SU-DHL-6 (cell line): ENCODE data around the gene CHRNB4.

Experiments
- H2AFZ ChIP-seq: fragments of 200-600 bp; sonication (generic); 2 replicates; pipeline ENCODE4 v1.6.1; 2014; ENCODE audit warnings: low read depth, mild to moderate bottlenecking, moderate library complexity, mixed read lengths, antibody characterized with exemption, low read length; ENCODE audit not compliant: severe bottlenecking
- H3F3A ChIP-seq: fragments of 200-600 bp; shearing (Covaris generic); 2 replicates; pipeline ENCODE4 v1.6.0; 2016; ENCODE audit warnings: antibody characterized with exemption, mild to moderate bottlenecking; ENCODE audit not compliant: insufficient read depth
- H3K27ac ChIP-seq: fragments of 200-600 bp; sonication (generic); 2 replicates; pipeline ENCODE4 v1.5.1; 2016; ENCODE audit warnings: low read depth, mild to moderate bottlenecking, low read length, moderate library complexity, mixed read lengths
- H3K27me3 ChIP-seq: fragments of 200-600 bp; sonication (generic), shearing (Covaris generic); 2 replicates; pipeline ENCODE4 v1.6.0; 2014; ENCODE audit warnings: mild to moderate bottlenecking, low read length
- H3K36me3 ChIP-seq: fragments of 200-600 bp; sonication (generic); 2 replicates; pipeline ENCODE4 v1.6.1; 2014; ENCODE audit warnings: mild to moderate bottlenecking, low read length, mixed read lengths
- H3K4me2 ChIP-seq: fragments of 300-600, 200-600 bp; shearing (Covaris generic), sonication (generic); 2 replicates; pipeline ENCODE4 v1.6.0; 2014; ENCODE audit warnings: low read length, low read depth, mild to moderate bottlenecking; ENCODE audit not compliant: poor library complexity, severe bottlenecking
- H3K4me3 ChIP-seq: fragments of 200-600 bp; sonication (generic); 2 replicates; pipeline ENCODE4 v1.5.1; 2014; ENCODE audit warnings: antibody characterized with exemption, low read length, mild to moderate bottlenecking, mixed read lengths; ENCODE audit not compliant: insufficient read depth, poor library complexity, severe bottlenecking
- H3K79me2 ChIP-seq: fragments of 200-600 bp; sonication (generic); 2 replicates; pipeline ENCODE4 v1.6.1; 2014; ENCODE audit warnings: mild to moderate bottlenecking, low read length, moderate library complexity; ENCODE audit not compliant: insufficient read depth
- H3K9ac ChIP-seq: fragments of 200-600 bp; sonication (generic); 2 replicates; pipeline ENCODE4 v1.7.0; 2014; ENCODE audit warnings: mild to moderate bottlenecking, low read length
- H3K9me2 ChIP-seq: fragments of 200-600 bp; sonication (generic); replicated peaks from 2 replicates; pipeline ENCODE4 v1.6.1; 2014; ENCODE audit warnings: low read length; ENCODE audit not compliant: insufficient read depth
- H3K9me3 ChIP-seq: fragments of 200-600 bp; sonication (generic); 2 replicates; pipeline ENCODE4 v1.6.1; 2014; ENCODE audit warnings: low read length, mixed read lengths; ENCODE audit not compliant: insufficient read depth
- H4K20me1 ChIP-seq: fragments of 200-600 bp; sonication (generic); 2 replicates; pipeline ENCODE4 v1.6.1; 2014; ENCODE audit warnings: low read depth, mild to moderate bottlenecking, antibody characterized with exemption, low read length, moderate library complexity, mixed read lengths
- CTCF ChIP-seq: fragments of 200-600 bp; sonication (generic); IDR thresholded peaks from one replicate; pipeline ENCODE4 v1.5.1; 2017; ENCODE audit warnings: antibody characterized with exemption, mild to moderate bottlenecking, low read length, moderate library complexity; ENCODE audit not compliant: insufficient read depth, poor library complexity, severe bottlenecking
- EZH2phosphoT487 ChIP-seq: fragments of 200-600 bp; sonication (generic), shearing (Covaris generic); conservative IDR thresholded peaks from 2 replicates; pipeline ENCODE4 v1.6.1; 2018; ENCODE audit warnings: mild to moderate bottlenecking, antibody characterized with exemption, low read length, moderate library complexity, mixed read lengths

CHRNB4 gene

DNA sequence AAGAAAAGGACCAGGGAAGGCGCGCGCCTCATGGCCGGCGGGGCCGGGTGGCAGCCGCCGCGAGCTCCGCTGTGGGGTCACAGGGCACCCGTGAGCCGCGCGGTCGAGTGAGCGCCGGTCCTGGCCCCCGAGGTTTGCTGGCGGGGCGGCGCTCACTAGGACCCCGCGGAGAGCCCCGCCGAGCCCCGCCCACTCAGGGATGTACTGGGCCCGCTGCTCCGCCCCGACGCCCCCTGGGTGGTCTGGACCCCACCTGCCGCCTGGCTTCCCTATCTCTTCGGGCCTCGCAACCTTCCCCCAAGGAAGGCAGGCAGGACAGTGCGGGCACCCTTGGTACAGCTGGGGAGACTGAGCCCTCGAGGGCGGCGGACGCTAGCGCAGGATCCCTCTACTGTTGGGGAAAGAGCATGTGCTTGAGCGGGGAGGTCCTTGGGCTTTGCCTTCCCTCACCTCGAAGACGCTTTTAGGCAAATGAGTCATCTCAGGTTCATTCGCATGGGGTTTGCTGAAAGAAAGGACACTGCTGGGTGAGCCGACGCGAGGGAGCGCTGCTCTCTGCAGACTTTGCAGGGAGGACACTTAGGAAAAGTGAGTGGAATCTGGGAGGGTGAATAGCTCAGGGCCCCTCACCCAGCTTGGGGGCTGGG is at the start of gene CHRNB4:
CHRNB4 (minus strand) TSS at position 109 of the 647 bp plus-strand sequence; CDS start at position 32, 77 bp downstream.
- H3K4me3 ChIP-seq: no peak within 1 kb of the TSS
- no peaks in the 10 kb centered on the region for H4K20me1 ChIP-seq
- no peaks in the 10 kb centered on the region for H3K36me3 ChIP-seq
- H3K9me3 ChIP-seq: no peaks in the 10 kb centered on the region
- H3K27ac ChIP-seq: no peak within 1 kb of the TSS
- H3K79me2 ChIP-seq: no peaks in the 10 kb centered on the region
- no peak within 1 kb of the TSS for H3K9ac ChIP-seq
- H3K9me2 ChIP-seq: no peaks in the 10 kb centered on the region
- no peak within 1 kb of the TSS for H2AFZ ChIP-seq
- TF ChIP-seq EZH2phosphoT487: no peak
- no peak for TF ChIP-seq CTCF
- no peaks in the 10 kb centered on the region for H3K27me3 ChIP-seq
- no peaks in the 10 kb centered on the region for H3F3A ChIP-seq
- H3K4me2 ChIP-seq: no peak within 1 kb of the TSS

DNA sequence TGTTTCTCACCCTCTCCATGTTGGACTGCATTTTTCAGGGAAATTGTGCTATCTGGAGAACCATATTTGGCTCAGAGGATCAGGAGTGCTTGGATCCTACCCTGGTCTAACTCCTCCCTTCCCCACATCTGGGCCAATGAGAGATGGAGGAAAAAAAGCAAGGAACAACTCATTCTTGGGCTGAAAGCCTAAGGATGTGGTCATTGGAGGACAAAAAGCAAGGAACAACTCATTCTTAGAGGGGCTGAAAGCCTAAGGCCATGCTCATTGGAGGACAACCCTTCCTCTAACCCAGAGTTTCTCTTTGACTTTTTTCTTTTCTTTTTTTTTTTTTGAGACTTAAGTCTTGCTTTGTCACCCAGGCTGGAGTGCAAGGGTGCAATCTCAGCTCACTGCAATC is 48.6 kb upstream of the CHRNB4 start:
- no peak overlapping the region for H3K4me2 ChIP-seq
- no peak overlapping the region for H2AFZ ChIP-seq
- no peaks in the 10 kb centered on the region for H3K9me3 ChIP-seq
- no peaks in the 10 kb centered on the region for H4K20me1 ChIP-seq
- H3K36me3 ChIP-seq: no peaks in the 10 kb centered on the region
- H3K27ac ChIP-seq: no peak overlapping the region
- no peaks in the 10 kb centered on the region for H3F3A ChIP-seq
- H3K9me2 ChIP-seq: no peaks in the 10 kb centered on the region
- H3K4me3 ChIP-seq: no peak overlapping the region
- H3K27me3 ChIP-seq: no peaks in the 10 kb centered on the region
- TF ChIP-seq EZH2phosphoT487 (no peak), CTCF (no peak)
- no peak overlapping the region for H3K9ac ChIP-seq
- H3K79me2 ChIP-seq: no peaks in the 10 kb centered on the region

- H3K9ac ChIP-seq: no peak overlapping the region
- no peak for TF ChIP-seq CTCF
- TF ChIP-seq EZH2phosphoT487: no peak
- no peaks in the 10 kb centered on the region for H3K36me3 ChIP-seq
- H3K79me2 ChIP-seq: no peaks in the 10 kb centered on the region
- no peaks in the 10 kb centered on the region for H3K9me2 ChIP-seq
- H3K9me3 ChIP-seq: no peaks in the 10 kb centered on the region
- no peak overlapping the region for H3K4me2 ChIP-seq
- no peak overlapping the region for H3K4me3 ChIP-seq
- no peak overlapping the region for H2AFZ ChIP-seq
- H3K27me3 ChIP-seq: no peaks in the 10 kb centered on the region
- no peak overlapping the region for H3K27ac ChIP-seq
- H3F3A ChIP-seq: no peaks in the 10 kb centered on the region
- no peaks in the 10 kb centered on the region for H4K20me1 ChIP-seq
These were observed 44.9 kb upstream of the CHRNB4 start for GRCh38 chr15:78685925-78686324.
